ENCODE measurements around the gene C1orf94. TPM values are rescaled to one million over a fixed set of nuclear protein-coding genes. Genes with fewer than 3 reads are reported as not detected.

C1orf94 gene
- total and polyA plus RNA-seq, 10 of the 15 experiments (the other 5 are each of a cell fraction or from before 2014, with no cell fraction given): not detected

DNA sequence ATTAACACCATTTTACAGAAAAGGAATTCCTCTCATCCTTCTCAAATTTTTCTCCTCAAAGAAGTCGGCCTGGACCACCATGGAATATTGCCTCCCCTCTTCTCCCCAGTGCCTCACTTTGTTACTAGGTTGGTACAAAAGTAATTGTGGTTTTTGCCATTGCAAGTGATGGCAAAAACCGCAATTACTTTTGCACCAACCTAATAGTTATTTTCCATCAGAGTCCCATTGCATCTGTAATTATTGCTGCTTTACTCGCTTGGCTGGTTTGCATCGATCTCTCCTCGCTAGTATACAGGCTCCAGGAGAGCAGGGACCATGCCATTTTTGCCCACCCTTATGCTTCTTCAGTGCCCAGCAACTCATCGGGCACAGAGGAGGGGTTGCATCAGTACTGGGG is 963 bp upstream of the C1orf94 start:
- no peak overlapping the region for H3K4me3 ChIP-seq
- no peak for DNase-seq (ENCODE audit: low read depth, low spot score)
- 19% methylated on average over 6 of the region's 6 CpGs for WGBS (ENCODE audit: insufficient coverage, insufficient replicate concordance, low lambda C conversion rate, missing lambda C conversion rate)
- H3K4me2 ChIP-seq (ENCODE audit: control insufficient read depth, insufficient read depth): no peak overlapping the region
- ChIA-PET RAD21 (ENCODE audit: unreplicated experiment) (no interaction called here), SMC1A (ENCODE audit: uncharacterized antibody, unreplicated experiment) (no interaction called here), POLR2A (no interaction called here), CTCF (interaction anchor here (1.0 kb wide), 1 partner anchor 131 kb away, joined by 3 read pairs; no protein-coding TSS in a partner anchor)
- peaks cover 0 to 2% of the 10 kb centered on the region in 2 experiments; a peak in 3 of 4 replicates for H3K27me3 ChIP-seq (replicated peaks in 1 of 2; ENCODE audit: control insufficient read depth in 2 of 2, insufficient read depth in 2 of 2, low read length in 1 of 2)
- H4K20me1 ChIP-seq (ENCODE audit: control insufficient read depth, insufficient read depth): no peaks in the 10 kb centered on the region
- ATAC-seq: no peak
- no peaks in the 10 kb centered on the region for H3K4me1 ChIP-seq (ENCODE audit: control insufficient read depth, insufficient read depth, low read length)
- H3K9me3 ChIP-seq (replicated peaks; ENCODE audit: control insufficient read depth, insufficient read depth, low read length): no peaks in the 10 kb centered on the region
- no peak overlapping the region for H2AFZ ChIP-seq (ENCODE audit: control insufficient read depth, low read depth, low read length)
- no TSS peak for BruUV-seq (replicated peaks)
- no peaks in the 10 kb centered on the region for H3K79me2 ChIP-seq (ENCODE audit: control insufficient read depth, insufficient read depth, low read length)
- TF ChIP-seq, protein P1, sequence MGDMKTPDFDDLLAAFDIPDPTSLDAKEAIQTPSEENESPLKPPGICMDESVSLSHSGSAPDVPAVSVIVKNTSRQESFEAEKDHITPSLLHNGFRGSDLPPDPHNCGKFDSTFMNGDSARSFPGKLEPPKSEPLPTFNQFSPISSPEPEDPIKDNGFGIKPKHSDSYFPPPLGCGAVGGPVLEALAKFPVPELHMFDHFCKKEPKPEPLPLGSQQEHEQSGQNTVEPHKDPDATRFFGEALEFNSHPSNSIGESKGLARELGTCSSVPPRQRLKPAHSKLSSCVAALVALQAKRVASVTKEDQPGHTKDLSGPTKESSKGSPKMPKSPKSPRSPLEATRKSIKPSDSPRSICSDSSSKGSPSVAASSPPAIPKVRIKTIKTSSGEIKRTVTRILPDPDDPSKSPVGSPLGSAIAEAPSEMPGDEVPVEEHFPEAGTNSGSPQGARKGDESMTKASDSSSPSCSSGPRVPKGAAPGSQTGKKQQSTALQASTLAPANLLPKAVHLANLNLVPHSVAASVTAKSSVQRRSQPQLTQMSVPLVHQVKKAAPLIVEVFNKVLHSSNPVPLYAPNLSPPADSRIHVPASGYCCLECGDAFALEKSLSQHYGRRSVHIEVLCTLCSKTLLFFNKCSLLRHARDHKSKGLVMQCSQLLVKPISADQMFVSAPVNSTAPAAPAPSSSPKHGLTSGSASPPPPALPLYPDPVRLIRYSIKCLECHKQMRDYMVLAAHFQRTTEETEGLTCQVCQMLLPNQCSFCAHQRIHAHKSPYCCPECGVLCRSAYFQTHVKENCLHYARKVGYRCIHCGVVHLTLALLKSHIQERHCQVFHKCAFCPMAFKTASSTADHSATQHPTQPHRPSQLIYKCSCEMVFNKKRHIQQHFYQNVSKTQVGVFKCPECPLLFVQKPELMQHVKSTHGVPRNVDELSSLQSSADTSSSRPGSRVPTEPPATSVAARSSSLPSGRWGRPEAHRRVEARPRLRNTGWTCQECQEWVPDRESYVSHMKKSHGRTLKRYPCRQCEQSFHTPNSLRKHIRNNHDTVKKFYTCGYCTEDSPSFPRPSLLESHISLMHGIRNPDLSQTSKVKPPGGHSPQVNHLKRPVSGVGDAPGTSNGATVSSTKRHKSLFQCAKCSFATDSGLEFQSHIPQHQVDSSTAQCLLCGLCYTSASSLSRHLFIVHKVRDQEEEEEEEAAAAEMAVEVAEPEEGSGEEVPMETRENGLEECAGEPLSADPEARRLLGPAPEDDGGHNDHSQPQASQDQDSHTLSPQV (IDR thresholded peaks at IDR 0.05): no peak
- no peak for TF ChIP-seq GABPA (IDR thresholded peaks at IDR 0.05; ENCODE audit: low read depth)
- TF ChIP-seq, protein P2, sequence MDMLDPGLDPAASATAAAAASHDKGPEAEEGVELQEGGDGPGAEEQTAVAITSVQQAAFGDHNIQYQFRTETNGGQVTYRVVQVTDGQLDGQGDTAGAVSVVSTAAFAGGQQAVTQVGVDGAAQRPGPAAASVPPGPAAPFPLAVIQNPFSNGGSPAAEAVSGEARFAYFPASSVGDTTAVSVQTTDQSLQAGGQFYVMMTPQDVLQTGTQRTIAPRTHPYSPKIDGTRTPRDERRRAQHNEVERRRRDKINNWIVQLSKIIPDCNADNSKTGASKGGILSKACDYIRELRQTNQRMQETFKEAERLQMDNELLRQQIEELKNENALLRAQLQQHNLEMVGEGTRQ (IDR thresholded peaks at IDR 0.05; ENCODE audit: borderline replicate concordance, low read depth, low read length): no peak
- H3K27ac ChIP-seq (ENCODE audit: control insufficient read depth, insufficient read depth): no peak overlapping the region
- intact Hi-C loops (cut with micrococcal nuclease; ENCODE audit: unreplicated experiment): no loop called here
- no peak for FAIRE-seq
- in situ Hi-C loops (cut with MboI): no loop called here
- H3K36me3 ChIP-seq (ENCODE audit: control insufficient read depth in 2 of 2, insufficient read depth in 2 of 2, low read length in 1 of 2): no peaks in the 10 kb centered on the region
- no peak overlapping the region for H3K9ac ChIP-seq (ENCODE audit: control insufficient read depth, insufficient read depth, low read length)

Measured in GM12878 (cell line).